Subcutaneous abdominal adipose tissue (tissue), 5 donors: ENCODE results near the gene RNF220.

ENCODE experiments used
- H3K27ac ChIP-seq: one replicate; pipeline ENCODE4 v1.7.0; 2013; ENCODE audit warnings: low read depth, mild to moderate bottlenecking, inconsistent platforms, low read length, moderate library complexity
- H3K27me3 ChIP-seq, 5 donors: one replicate each; pipeline ENCODE4 v1.7.0; 2013; ENCODE audit warnings: low read length in 5 of 5, inconsistent platforms in 1 of 5; ENCODE audit not compliant: control insufficient read depth in 5 of 5, insufficient read depth in 4 of 5
- H3K36me3 ChIP-seq, 5 donors: one replicate each; pipeline ENCODE4 v1.7.0; 2013; ENCODE audit warnings: low read length in 5 of 5; ENCODE audit not compliant: control insufficient read depth in 5 of 5, insufficient read depth in 5 of 5
- H3K4me1 ChIP-seq, 5 donors: one replicate each; pipeline ENCODE4 v1.7.0; 2013; ENCODE audit warnings: low read length in 5 of 5, mild to moderate bottlenecking in 3 of 5, moderate library complexity in 1 of 5; ENCODE audit not compliant: control insufficient read depth in 5 of 5, insufficient read depth in 5 of 5
- H3K4me3 ChIP-seq, 5 donors: one replicate each; pipeline ENCODE4 v1.7.0; 2013; ENCODE audit warnings: low read length in 5 of 5, low read depth in 1 of 5
- H3K9ac ChIP-seq, 5 donors: one replicate each; pipeline ENCODE4 v1.7.0; 2013; ENCODE audit warnings: low read length in 5 of 5, mild to moderate bottlenecking in 4 of 5, moderate library complexity in 3 of 5
- H3K9me3 ChIP-seq, 5 donors: one replicate each; pipeline ENCODE4 v1.7.0; 2013; ENCODE audit warnings: low read length in 5 of 5; ENCODE audit not compliant: control insufficient read depth in 5 of 5
- donor health status: healthy.
- donor health status: healthy.
- donor health status: healthy.
- donor health status: healthy.
- donor health status: healthy.

Gene RNF220

DNA sequence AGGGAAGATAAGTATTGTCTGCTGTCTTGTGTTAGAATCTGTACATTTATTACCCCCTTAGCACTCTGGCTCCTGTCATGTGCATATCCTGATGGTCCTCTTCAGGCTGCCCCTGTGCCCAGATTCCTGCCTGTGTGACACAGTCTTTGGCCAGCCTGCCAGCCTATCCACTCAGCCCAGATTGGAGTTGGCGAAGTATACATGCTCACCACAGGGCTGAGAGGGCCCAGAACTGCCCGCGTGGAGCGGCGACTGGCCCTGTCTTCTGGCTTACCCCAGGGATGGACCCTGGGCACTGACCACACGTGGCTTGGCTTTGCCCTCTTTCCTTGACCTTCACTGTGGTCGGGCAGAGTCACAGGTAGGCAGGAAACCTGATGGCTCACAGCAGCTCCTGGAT is 11.4 kb downstream of the RNF220 start:
- no peaks in the 10 kb centered on the region for H3K36me3 ChIP-seq
- no peak overlapping the region for H3K4me3 ChIP-seq
- H3K9ac ChIP-seq, result no peak overlapping the region
- no peak overlapping the region for H3K27ac ChIP-seq
- no peaks in the 10 kb centered on the region for H3K9me3 ChIP-seq
- H3K4me1 ChIP-seq, result peaks cover 3 to 23% (median 16%) of the 10 kb centered on the region in 5 donors
- peaks cover 53 to 81% (median 71%) of the 10 kb centered on the region in 5 donors for H3K27me3 ChIP-seq

DNA sequence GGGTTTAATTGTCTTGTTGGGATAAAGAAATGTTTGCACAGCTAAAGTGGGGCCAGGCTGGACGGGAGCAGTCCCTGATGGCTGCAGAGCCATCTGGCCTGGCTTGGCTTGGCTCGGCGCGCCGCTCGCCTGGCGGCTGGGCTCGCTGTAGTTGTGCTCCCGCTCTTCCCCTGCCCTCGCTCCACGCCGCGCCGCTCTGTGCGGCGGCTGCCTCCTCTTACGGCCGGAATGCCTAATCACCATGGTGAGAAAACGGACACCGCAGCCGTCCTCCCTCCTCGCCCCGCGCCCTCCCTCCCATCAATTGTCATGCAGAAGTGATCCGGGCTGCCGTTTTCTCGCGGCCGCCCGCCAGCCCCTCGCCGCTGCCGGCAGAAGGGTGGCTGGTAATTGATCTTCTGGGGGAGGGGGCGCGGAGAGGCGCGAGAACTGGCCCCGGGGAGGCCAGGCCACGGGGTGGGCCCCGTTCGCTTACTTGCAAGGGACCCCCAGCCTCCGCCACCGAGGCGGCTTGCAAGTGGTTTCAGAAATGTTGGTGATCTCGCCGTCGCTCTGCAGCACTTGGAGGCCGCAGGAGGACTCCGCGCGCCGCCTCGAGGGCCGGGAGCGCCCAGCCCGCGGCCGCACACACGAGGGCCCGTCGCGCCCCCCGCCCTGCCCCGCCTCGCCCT is 12.4 kb downstream of the RNF220 start:
- Histone ChIP-seq H3K27ac (no peak overlapping the region), H3K27me3 (peaks cover 43 to 74% (median 63%) of the 10 kb centered on the region in 5 donors), H3K4me3 (peak overlapping the region in 4 of 5 donors; percentile 5 to 56 (median 44)), H3K9me3 (no peaks in the 10 kb centered on the region), H3K9ac (no peak overlapping the region), H3K4me1 (peaks cover 4 to 26% (median 17%) of the 10 kb centered on the region in 5 donors), H3K36me3 (no peaks in the 10 kb centered on the region)

DNA sequence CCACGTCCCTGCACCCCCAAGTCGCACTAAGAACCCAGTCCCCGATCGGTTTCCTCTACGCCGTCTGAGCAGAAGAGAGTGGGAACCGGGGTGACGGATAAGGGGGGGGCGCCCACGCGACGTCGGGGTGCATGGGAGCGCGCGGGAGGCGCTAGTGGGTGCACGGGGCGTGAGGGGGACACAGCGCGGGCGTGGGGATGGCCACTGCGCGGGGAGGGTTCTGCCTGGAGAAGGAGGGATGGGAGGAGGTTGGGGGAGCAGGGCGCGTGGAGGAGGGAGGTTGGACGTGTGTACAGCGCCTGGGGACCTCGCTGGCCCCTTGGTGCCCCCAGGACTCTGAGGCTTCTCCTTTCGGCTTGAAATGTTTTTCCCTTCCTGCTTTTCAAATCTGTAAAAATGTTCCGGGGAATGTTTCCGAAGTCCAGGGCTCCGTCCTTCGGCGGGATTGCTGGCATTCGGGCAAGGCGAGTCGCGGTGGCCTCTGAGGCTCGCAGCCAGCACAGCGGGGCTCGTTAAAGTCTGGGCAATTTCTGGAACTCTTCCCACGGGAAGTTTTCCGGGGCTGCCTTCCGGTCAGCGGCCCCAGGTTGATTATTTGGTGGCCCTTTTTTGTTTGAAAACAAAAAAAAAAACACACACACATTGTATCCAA is 13.1 kb downstream of the RNF220 start:
- peak overlapping the region in 1 of 5 donors; percentile 7 for H3K9ac ChIP-seq
- no peaks in the 10 kb centered on the region for H3K9me3 ChIP-seq
- peaks cover 6 to 32% (median 23%) of the 10 kb centered on the region in 5 donors for H3K4me1 ChIP-seq
- H3K27me3 ChIP-seq, result peaks cover 36 to 70% (median 59%) of the 10 kb centered on the region in 5 donors
- peak overlapping the region in 3 of 5 donors; percentile 33 to 56 (median 54) for H3K4me3 ChIP-seq
- H3K36me3 ChIP-seq, result no peaks in the 10 kb centered on the region
- no peak overlapping the region for H3K27ac ChIP-seq

DNA sequence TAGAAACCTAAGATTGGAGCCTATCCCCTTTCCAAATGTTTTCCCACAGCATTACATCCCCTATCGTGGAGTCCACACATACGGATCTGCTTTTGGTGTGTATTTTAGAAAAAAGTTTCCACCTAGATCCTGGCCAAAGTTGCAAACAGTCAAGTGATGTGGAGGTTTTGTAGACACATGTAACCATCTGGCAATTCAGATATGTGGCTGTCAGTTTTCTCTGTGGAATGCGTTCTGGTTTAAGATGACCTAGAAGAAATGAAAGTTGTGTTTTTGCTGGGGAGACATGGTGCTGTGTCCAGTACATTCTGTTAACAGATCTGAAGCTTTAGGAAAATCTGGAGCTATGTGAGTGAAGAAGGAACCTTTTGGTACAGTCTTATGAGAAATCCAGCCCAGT is 14.8 kb downstream of the RNF220 start:
- H3K9ac ChIP-seq, result no peak overlapping the region
- H3K27ac ChIP-seq, result no peak overlapping the region
- no peak overlapping the region for H3K4me3 ChIP-seq
- peaks cover 9 to 49% (median 34%) of the 10 kb centered on the region in 5 donors for H3K4me1 ChIP-seq
- no peaks in the 10 kb centered on the region for H3K36me3 ChIP-seq
- H3K27me3 ChIP-seq, result peaks cover 24 to 54% (median 42%) of the 10 kb centered on the region in 5 donors
- no peaks in the 10 kb centered on the region for H3K9me3 ChIP-seq

DNA sequence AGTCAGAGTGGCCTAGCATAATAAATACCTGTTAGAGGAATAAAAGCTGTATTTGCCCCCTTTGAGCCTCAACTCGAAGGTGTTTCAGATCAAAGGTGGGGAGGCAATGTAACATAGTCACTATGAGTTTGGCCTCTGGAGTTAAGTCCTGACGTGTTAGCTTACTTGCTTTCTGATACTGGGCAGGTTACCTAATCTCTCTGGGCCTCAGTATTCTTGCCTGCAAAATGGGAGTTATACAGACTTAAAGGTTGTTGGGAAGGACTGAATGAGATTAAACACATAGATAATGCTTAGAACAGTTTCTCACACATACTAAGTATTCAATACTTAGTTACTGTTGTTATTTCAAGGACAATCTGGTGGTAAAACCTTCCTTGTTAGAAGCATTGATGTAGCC is 15.5 kb downstream of the RNF220 start:
- Histone ChIP-seq H3K36me3 (no peaks in the 10 kb centered on the region), H3K4me1 (peaks cover 9 to 49% (median 34%) of the 10 kb centered on the region in 5 donors), H3K27me3 (peaks cover 23 to 51% (median 42%) of the 10 kb centered on the region in 5 donors), H3K4me3 (no peak overlapping the region), H3K9me3 (no peaks in the 10 kb centered on the region), H3K27ac (no peak overlapping the region), H3K9ac (no peak overlapping the region)

DNA sequence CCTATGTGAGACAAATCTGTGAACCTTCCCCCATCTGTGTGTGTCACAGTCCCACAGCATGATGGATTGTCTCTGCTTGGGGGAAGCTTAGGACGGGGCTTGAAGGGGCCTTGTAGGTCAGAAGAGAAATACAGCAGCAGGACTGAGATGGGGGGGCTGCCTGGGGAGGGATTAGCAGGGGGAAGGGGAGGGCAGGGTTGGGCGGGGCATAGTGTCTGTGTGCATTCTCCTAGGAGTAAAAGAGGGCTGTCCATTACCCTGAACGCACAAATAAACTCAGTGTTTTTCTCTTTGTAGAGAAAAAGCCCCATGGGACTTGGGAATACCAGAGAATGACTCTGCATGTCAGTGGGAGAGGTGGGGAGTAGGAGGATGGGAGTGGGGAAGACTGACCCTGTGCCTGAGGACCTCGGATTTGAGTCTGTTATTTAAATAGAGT is 16.4 kb downstream of the RNF220 start:
- H3K36me3 ChIP-seq, result no peaks in the 10 kb centered on the region
- H3K4me1 ChIP-seq, result peaks cover 9 to 49% (median 34%) of the 10 kb centered on the region in 5 donors
- H3K9ac ChIP-seq, result no peak overlapping the region
- no peak overlapping the region for H3K27ac ChIP-seq
- peaks cover 16 to 45% (median 37%) of the 10 kb centered on the region in 5 donors for H3K27me3 ChIP-seq
- H3K4me3 ChIP-seq, result no peak overlapping the region
- no peaks in the 10 kb centered on the region for H3K9me3 ChIP-seq

DNA sequence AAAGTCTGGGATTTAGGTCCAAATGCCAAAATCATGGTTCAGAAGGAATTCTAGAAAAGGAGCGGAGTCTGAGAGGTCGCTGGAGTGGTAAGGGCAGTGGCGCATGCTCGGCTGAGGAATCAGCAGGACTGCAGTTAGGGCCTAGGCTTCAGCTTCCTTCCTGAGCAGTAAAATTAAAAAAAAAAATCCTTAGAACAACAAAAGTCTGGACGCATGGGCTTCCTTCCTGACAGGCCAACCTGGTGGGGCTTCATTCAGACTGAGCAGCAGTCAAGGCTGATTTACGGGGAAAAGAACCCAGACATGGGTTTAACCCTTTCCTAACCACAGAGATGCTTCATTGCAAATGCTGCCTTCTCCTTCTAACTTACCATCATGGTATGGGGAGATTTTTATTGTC is 17.1 kb downstream of the RNF220 start:
- Histone ChIP-seq H3K4me1 (peaks cover 7 to 46% (median 31%) of the 10 kb centered on the region in 5 donors), H3K4me3 (peak overlapping the region in 1 of 5 donors; percentile 7), H3K27me3 (peaks cover 10 to 44% (median 31%) of the 10 kb centered on the region in 5 donors), H3K9ac (peak overlapping the region in 1 of 5 donors; percentile 7), H3K27ac (peak overlapping the region; percentile 64), H3K9me3 (no peaks in the 10 kb centered on the region), H3K36me3 (no peaks in the 10 kb centered on the region)

DNA sequence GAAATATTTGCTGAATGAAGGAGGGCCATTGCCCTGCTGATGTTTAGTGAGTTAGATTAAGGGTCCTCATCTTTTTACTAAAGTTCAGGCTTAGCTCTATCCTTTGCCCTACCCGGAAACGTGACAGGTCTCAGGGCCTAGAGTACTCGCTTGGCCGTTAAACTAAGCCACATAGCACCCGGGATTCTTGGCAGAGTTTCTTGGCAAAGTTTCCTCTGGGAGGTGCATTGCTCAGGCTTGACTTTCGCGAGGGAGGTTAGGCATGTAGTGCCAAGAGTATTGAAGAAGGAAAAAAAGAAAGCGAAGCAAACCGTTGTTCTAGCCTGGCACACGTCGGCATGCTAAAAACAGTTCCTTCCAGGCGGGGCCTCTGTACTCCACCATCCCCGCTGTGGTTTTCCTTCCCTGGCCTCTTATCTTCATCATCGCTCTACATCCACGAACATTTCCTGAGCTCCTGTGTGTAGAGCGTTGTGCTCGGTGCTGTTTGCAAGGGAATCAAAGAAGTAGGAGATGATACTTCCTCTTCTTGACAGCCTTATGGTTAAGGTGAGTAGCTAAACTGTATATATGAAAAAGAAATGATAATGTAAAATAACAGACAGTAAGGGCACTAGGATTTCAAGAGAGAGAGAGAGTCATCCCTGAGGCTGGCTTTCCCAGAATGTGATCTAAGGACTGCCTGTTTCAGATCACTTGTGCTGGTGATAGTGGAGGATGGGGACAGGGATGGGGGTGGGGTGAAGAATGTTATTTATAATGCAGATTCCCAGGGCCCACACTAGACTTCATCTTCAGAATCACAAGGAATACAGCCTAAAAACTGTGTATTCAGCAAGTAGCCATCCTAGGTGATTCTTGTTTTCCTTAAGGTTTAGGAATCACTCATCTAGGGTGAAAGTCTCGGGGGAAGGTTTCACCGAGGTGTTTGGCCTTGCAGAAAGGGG is 18.8 kb downstream of the RNF220 start:
- no peaks in the 10 kb centered on the region for H3K36me3 ChIP-seq
- H3K27me3 ChIP-seq, result peaks cover 7 to 47% (median 30%) of the 10 kb centered on the region in 5 donors
- H3K9ac ChIP-seq, result peak overlapping the region in 2 of 5 donors; percentile 25 to 39
- no peaks in the 10 kb centered on the region for H3K9me3 ChIP-seq
- peaks cover 6 to 39% (median 19%) of the 10 kb centered on the region in 5 donors for H3K4me1 ChIP-seq
- peak overlapping the region in 3 of 5 donors; percentile 16 to 46 (median 20) for H3K4me3 ChIP-seq
- H3K27ac ChIP-seq, result no peak overlapping the region

DNA sequence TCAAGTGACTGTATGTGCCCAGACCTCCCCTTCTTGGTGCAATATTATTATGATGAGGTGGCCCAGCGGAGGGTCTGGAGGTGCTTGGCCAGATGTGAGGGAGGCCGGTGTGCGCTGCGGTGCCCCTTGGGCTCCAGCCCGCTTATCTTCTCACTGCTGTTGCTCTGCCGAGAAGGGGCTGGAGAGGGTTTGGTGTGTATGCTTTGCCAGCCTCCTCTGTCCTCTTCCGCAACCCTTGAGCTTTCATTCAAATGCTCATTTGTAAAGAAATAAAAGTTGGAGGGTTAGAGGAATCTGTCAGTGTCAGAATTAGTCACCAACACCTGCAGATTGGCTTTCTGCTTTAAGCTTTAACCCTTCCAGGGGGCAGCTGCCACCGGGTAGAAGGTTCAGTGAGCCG is 19.7 kb downstream of the RNF220 start:
- Histone ChIP-seq H3K27me3 (peaks cover 4 to 44% (median 29%) of the 10 kb centered on the region in 5 donors), H3K4me3 (no peak overlapping the region), H3K9ac (no peak overlapping the region), H3K36me3 (no peaks in the 10 kb centered on the region), H3K27ac (no peak overlapping the region), H3K9me3 (no peaks in the 10 kb centered on the region), H3K4me1 (peaks cover 6 to 35% (median 19%) of the 10 kb centered on the region in 5 donors)
